NCI-H2107 (cell line): ENCODE measurements around the gene NAGPA.
"Not testable (repeated sequence)": the region's sequence is repeated elsewhere in the genome, so short reads cannot be mapped to it uniquely, and the experiment has no call there.

Experiments
- DNase-seq: peaks from one replicate; lab custom pipeline; 2025; lab: John Stamatoyannopoulos, UW

The NAGPA gene

GRCh38 chr16:5033256-5034166 lies at the start of gene NAGPA:
NAGPA (minus strand) TSS chr16:5033935; CDS start chr16:5033914, 21 bp downstream.
- peak; percentile 37 for DNase-seq

GRCh38 chr16:5080996-5081395 lies 47.3 kb upstream of the NAGPA start:
- DNase-seq, result not testable (repeated sequence)

- not testable (repeated sequence) for DNase-seq
Measured at GRCh38 chr16:5080461-5080860, 46.7 kb upstream of the NAGPA start.

- no peak for DNase-seq
Measured at GRCh38 chr16:5078626-5079025, 44.9 kb upstream of the NAGPA start.

- DNase-seq, result no peak
Measured at GRCh38 chr16:5077304-5077703, 43.6 kb upstream of the NAGPA start.

- DNase-seq, result no peak
Measured at GRCh38 chr16:5075637-5076036, 41.9 kb upstream of the NAGPA start.

- DNase-seq, result not testable (repeated sequence)
Measured at GRCh38 chr16:5073771-5074170, 40.0 kb upstream of the NAGPA start.

GRCh38 chr16:5073279-5073629 lies 39.5 kb upstream of the NAGPA start:
- DNase-seq, result no peak

GRCh38 chr16:5072334-5073278 lies 38.9 kb upstream of the NAGPA start:
- DNase-seq, result no peak

- DNase-seq, result peak; percentile 58
Measured at GRCh38 chr16:5071681-5072333, 38.1 kb upstream of the NAGPA start, which contains the start of gene ALG1. ALG1 (plus strand) TSS chr16:5071843; CDS start chr16:5071850, 7 bp downstream.

- no peak for DNase-seq
Measured at GRCh38 chr16:5071341-5071680, 37.6 kb upstream of the NAGPA start.

GRCh38 chr16:5070431-5071186 lies 36.9 kb upstream of the NAGPA start:
- no peak for DNase-seq

GRCh38 chr16:5069854-5070253 lies 36.1 kb upstream of the NAGPA start:
- no peak for DNase-seq

- no peak for DNase-seq
Measured at GRCh38 chr16:5069048-5069447, 35.3 kb upstream of the NAGPA start.

- DNase-seq, result no peak
Measured at GRCh38 chr16:5066511-5066910, 32.8 kb upstream of the NAGPA start.

GRCh38 chr16:5065813-5066212 lies 32.1 kb upstream of the NAGPA start, which contains the start of gene C16orf89:
C16orf89 (minus strand) TSS chr16:5065956; CDS start chr16:5065908, 48 bp downstream.
- no peak for DNase-seq

GRCh38 chr16:5065326-5065725 lies 31.6 kb upstream of the NAGPA start:
- DNase-seq, result no peak

GRCh38 chr16:5064915-5065314 lies 31.2 kb upstream of the NAGPA start:
- DNase-seq, result no peak

- DNase-seq, result no peak
Measured at GRCh38 chr16:5062790-5063765, 29.3 kb upstream of the NAGPA start.

- DNase-seq, result no peak
Measured at GRCh38 chr16:5062051-5062450, 28.3 kb upstream of the NAGPA start.
